Omental fat pad (tissue), 4 donors: ENCODE results near the gene CARMIL3. TPM values are rescaled to one million over a fixed set of nuclear protein-coding genes. Genes with fewer than 3 reads are reported as not detected.
A peak's percentile ranks its signal among the peaks of the same experiment; 100 is the strongest.

Experiments
- ATAC-seq: fragments of 150-250 bp; one replicate; pipeline ENCODE4 v1.9.1; 2016; ENCODE audit warnings: mild to moderate bottlenecking, moderate library complexity; ENCODE audit not compliant: low FRiP score
- DNase-seq: peaks from one replicate; pipeline ENCODE4 v3.0.0-alpha.2; 2019; ENCODE audit warnings: low spot score
- total RNA-seq, 4 donors: library from RNA; depleted of rRNA; stranded (reverse); fragments of >200 nt; gene quantifications; one replicate each; pipeline ENCODE4 v1.1.0, GENCODE V29; 2016
- TF ChIP-seq, protein P1 (sequence below), 3 donors: fragments of 450-650 bp; IDR thresholded peaks; one replicate each; pipeline ENCODE4 v1.5.1; 2016 to 2017; ENCODE audit warnings: antibody characterized with exemption in 3 of 3, mild to moderate bottlenecking in 3 of 3, moderate library complexity in 2 of 3

CARMIL3 gene
- total RNA-seq, 4 donors from 2014 or later, result 0.06 to 0.72 (median 0.30) TPM

DNA sequence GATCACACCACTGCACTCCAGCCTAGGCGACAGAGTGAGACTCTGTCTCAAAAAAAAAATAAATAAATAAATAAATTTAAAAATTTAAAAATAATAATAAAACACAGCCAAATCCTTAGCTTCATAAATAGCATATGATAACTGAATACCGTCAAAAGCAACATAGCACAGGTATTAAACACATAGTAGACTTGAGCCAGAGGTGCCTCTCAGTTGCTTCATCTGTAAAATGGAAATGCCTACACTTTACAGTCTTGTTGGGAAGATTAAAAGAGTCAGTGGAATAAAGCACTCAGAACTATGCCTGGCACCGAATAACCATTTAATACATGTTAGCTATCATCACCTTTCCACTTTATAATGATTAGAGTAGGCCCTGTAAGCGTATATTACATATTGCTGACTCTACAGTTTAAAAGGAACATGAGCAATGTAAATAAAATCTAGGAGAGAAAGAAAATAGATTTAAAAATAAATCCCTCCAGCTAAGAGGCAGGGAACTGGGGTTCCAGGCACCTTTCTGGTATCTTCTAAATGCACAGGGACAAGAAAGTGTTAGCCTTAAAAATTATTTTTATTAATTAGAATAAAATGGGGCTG, 55.0 kb downstream of the CARMIL3 start:
- TF ChIP-seq, protein P1, sequence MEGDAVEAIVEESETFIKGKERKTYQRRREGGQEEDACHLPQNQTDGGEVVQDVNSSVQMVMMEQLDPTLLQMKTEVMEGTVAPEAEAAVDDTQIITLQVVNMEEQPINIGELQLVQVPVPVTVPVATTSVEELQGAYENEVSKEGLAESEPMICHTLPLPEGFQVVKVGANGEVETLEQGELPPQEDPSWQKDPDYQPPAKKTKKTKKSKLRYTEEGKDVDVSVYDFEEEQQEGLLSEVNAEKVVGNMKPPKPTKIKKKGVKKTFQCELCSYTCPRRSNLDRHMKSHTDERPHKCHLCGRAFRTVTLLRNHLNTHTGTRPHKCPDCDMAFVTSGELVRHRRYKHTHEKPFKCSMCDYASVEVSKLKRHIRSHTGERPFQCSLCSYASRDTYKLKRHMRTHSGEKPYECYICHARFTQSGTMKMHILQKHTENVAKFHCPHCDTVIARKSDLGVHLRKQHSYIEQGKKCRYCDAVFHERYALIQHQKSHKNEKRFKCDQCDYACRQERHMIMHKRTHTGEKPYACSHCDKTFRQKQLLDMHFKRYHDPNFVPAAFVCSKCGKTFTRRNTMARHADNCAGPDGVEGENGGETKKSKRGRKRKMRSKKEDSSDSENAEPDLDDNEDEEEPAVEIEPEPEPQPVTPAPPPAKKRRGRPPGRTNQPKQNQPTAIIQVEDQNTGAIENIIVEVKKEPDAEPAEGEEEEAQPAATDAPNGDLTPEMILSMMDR (IDR thresholded peaks at IDR 0.05), result no peak
- no peak for DNase-seq

DNA sequence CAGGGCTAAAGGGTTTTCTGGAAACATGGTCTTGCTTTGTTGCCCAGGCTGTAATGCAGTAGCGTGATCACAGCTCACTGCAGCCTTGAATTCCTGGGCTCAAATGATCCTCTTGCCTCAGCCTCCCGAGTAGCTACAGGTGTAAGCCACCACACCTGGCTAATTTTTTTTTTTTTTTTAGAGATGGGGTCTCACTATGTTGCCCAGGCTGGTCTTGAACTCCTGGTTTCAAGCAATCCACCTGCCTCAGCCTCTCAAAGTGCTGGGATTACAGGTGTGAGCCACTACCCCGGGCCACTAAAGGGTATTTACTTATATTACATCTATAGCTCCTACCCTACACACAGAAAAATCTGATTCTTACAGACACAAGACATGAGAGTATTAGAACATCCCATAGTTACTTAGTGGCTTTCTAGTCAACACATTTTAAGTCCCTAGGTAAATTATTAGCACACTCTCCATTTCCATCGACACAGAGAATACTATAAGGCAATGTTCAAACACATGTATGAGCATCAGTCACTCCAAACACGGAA, 56.6 kb downstream of the CARMIL3 start:
- ATAC-seq, result peak; percentile 11
- TF ChIP-seq, protein P1 (IDR thresholded peaks at IDR 0.05), result no peak
- DNase-seq, result no peak

More for the DNA sequence above, 55.0 kb downstream of the CARMIL3 start:
- no peak for ATAC-seq

DNA sequence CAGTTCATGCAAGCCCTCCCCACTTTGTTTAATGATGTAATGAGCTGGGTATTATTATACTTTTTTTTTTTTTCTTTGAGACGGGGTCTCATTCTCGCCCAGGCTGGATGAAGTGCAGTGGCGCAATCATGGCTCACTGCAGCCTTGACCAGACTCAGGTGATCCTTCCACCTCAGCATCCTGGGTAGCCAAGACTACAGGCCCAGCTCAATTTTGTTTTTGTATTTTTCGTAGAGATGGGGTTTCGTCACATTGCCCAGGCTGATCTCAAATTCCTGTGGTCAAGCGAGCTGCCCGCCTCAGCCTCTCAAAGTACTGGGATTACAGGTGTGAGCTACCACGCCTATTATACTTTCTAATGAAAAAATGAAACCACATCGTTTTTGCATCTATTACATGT, 58.3 kb downstream of the CARMIL3 start:
- DNase-seq (no peak), ATAC-seq (no peak)
- TF ChIP-seq, protein P1 (IDR thresholded peaks at IDR 0.05), result no peak

DNA sequence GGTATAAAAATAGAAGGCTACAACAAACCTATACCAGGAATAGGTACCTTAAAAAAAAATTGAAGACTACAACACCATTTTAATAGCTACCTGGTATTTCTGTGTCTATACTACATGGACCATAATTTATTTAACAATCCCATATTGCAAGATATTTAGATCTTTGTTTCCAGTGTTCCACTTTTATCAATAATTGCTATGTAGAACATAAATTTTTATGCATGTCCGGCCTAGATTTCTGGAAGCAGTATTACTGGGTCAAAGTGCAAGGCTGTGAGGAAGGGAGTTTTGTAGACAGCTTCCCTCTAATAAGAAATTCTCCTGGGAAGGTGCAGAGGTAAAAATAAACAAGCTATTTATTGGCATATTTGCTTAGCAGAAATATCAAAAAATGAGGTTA, 58.7 kb downstream of the CARMIL3 start:
- ATAC-seq, result no peak
- TF ChIP-seq, protein P1 (IDR thresholded peaks at IDR 0.05), result no peak

DNA sequence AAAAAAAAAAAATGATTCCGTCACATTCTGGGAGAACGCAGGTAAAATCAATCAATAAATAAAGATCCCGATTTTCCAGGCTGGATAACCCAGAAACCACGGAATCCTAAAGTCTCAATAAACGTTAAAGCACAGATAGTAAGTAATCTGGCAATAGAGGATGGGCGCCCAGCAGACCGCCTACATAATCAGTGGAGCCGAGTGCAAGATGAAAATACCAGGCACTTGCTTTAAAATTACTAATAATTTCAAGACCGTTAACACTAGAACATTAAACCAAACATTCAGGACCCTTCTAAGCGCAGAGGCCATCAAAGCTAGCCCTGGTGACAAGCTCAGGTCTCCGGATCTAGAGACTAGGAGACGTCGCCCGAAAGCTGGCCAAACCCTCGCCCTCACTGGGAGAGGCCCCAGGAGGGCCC, 61.6 kb downstream of the CARMIL3 start:
- DNase-seq, result no peak
- TF ChIP-seq, protein P1 (IDR thresholded peaks at IDR 0.05), result no peak
- no peak for ATAC-seq

More for the DNA sequence above, 58.7 kb downstream of the CARMIL3 start:
- no peak for DNase-seq

DNA sequence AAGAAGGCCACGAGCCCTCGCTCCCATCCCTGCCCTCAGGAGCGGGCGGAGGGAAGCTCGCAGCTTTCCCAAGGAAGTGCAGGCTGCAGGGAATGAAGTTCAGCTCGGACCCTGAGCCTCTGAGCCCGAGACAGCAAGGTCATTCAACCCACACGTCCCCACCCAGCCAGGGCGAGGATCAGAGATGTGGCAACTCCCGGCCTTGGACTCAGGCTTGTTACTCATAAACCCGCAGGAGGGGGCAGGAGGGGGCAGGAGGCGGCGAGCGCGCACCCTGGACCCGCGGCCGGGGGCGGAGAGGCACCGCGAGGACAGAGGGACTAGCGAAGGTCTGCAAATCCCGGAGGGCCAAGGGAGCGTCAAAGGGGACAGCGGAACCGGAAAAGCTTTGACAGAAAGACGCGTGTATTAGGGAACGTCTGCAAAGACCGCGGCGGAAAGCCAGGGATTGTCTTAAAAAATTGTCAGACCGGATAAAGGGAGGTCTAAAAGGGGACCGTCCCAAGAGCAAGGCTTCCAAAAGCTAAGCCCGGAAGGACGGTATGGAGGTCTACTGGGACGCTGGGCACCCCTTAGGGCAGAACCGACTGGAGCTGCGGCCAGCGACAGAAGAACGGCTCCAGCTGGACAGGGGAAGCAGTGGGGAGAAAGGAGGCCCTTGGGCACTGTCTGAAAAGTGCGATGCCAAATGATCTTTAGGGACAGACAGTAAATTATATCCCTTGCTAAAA, 62.2 kb downstream of the CARMIL3 start:
- peak; percentile 77 for ATAC-seq
- TF ChIP-seq, protein P1 (IDR thresholded peaks at IDR 0.05), result no peak
- peak; percentile 75 for DNase-seq
